HepG2 (cell line): ENCODE results near the gene CTDSPL2. TPM values are rescaled to one million over a fixed set of nuclear protein-coding genes. Genes with fewer than 3 reads are reported as not detected.

Experiments
- CBX2 ChIP-seq, 2 experiments: fragments of 200-600 bp in 1 of 2; sonication (generic); formaldehyde crosslinking in 1 of 2; IDR thresholded peaks; 2 replicates each; pipeline versions ENCODE4 v1.7.0 to v1.8.1; 2018 to 2022; ENCODE audit warnings: low read depth in 2 of 2, low read length in 1 of 2, mild to moderate bottlenecking in 1 of 2, missing genetic modification reagents in 1 of 2
- EED ChIP-seq: sonication (generic); formaldehyde crosslinking; IDR thresholded peaks from 2 replicates; pipeline ENCODE4 v1.5.0; 2020; ENCODE audit warnings: mild to moderate bottlenecking, missing genetic modification reagents
- JUNB ChIP-seq: sonication (generic); formaldehyde crosslinking; IDR thresholded peaks from 2 replicates; pipeline ENCODE4 v1.8.0; 2022; ENCODE audit warnings: missing genetic modification reagents, mild to moderate bottlenecking, borderline replicate concordance
- KDM3A ChIP-seq: IDR thresholded peaks from 2 replicates; pipeline ENCODE4 v1.6.1; 2018; ENCODE audit warnings: low read depth, missing compliant biosample characterization
- NFE2L2 ChIP-seq: fragments of 150-350 bp; IDR thresholded peaks from 2 replicates; pipeline ENCODE4 v1.6.1; 2014; ENCODE audit warnings: low read length
- PRMT3 ChIP-seq: sonication (generic); formaldehyde crosslinking; IDR thresholded peaks from 2 replicates; pipeline ENCODE4 v1.8.1; 2022; ENCODE audit warnings: low read depth, mild to moderate bottlenecking, moderate library complexity, missing genetic modification reagents, borderline replicate concordance
- RFX3 ChIP-seq: IDR thresholded peaks from 2 replicates; pipeline ENCODE4 v1.6.1; 2016; ENCODE audit warnings: missing biosample characterization, missing genetic modification reagents
- SIX1 ChIP-seq: sonication (generic); formaldehyde crosslinking; IDR thresholded peaks from 2 replicates; pipeline ENCODE4 v1.4.0; 2020; ENCODE audit warnings: missing genetic modification reagents, borderline replicate concordance
- SSRP1 ChIP-seq: IDR thresholded peaks from 2 replicates; pipeline ENCODE4 v1.6.1; 2016; ENCODE audit warnings: control low read depth
- STAG1 ChIP-seq: sonication (generic); formaldehyde crosslinking; IDR thresholded peaks from 2 replicates; pipeline ENCODE4 v1.4.0; 2020; ENCODE audit warnings: missing genetic modification reagents
- TEAD3 ChIP-seq: optimal IDR thresholded peaks from 2 replicates; pipeline ENCODE3; 2016; ENCODE audit warnings: borderline replicate concordance
- ZNF296 ChIP-seq: sonication (generic); formaldehyde crosslinking; conservative IDR thresholded peaks from 2 replicates; pipeline ENCODE4 v1.5.0; 2020; ENCODE audit warnings: mild to moderate bottlenecking, missing genetic modification reagents
- ZNF326 ChIP-seq: sonication (generic); formaldehyde crosslinking; IDR thresholded peaks from 2 replicates; pipeline ENCODE4 v1.4.0; 2020; ENCODE audit warnings: missing genetic modification reagents, borderline replicate concordance
- ZNF501 ChIP-seq: sonication (generic); formaldehyde crosslinking; IDR thresholded peaks from 2 replicates; pipeline ENCODE4 v1.5.1; 2020; ENCODE audit warnings: mild to moderate bottlenecking, moderate library complexity, missing genetic modification reagents
- polyA plus RNA-seq, 8 experiments: library from polyadenylated mRNA; depleted of rRNA in 3 of 8; stranded (reverse) in 7 of 8; unstranded in 1 of 8; fragments of >200 nt; fragmentation: Illumina TruSeq in 4 of 8; extraction: Trizol in 4 of 8; gene quantifications; 2 replicates each; pipeline versions ENCODE4 v1.2.1 to v1.2.3, GENCODE V29; 2011 to 2016; ENCODE audit warnings: low read depth in 4 of 8, missing spikeins in 1 of 8, mixed read lengths in 1 of 8; ENCODE audit not compliant: insufficient read depth in 1 of 8
- total RNA-seq, 5 experiments: library from RNA; depleted of rRNA; stranded (reverse); fragments of >200 nt; fragmentation: Illumina TruSeq; extraction: Trizol; gene quantifications; 2 replicates each; pipeline ENCODE4 v1.2.3, GENCODE V29; 2016; ENCODE audit warnings: low read depth in 1 of 5
- TF ChIP-seq, protein P1 (sequence below): sonication (generic); formaldehyde crosslinking; IDR thresholded peaks from 2 replicates; pipeline ENCODE4 v1.4.0; 2020; ENCODE audit warnings: mild to moderate bottlenecking, missing genetic modification reagents
- TF ChIP-seq, protein P2 (sequence below): sonication (generic); formaldehyde crosslinking; IDR thresholded peaks from 2 replicates; pipeline ENCODE4 v1.8.0; 2022; ENCODE audit warnings: missing genetic modification reagents, mild to moderate bottlenecking, moderate library complexity, borderline replicate concordance
- TF ChIP-seq, protein P3 (sequence below), 2 experiments: sonication (generic) in 1 of 2; formaldehyde crosslinking in 1 of 2; IDR thresholded peaks; 2 replicates each; pipeline versions ENCODE4 v1.4.0 to v1.6.1; 2018 to 2020; ENCODE audit warnings: missing genetic modification reagents in 2 of 2, borderline replicate concordance in 1 of 2, low read depth in 1 of 2, mild to moderate bottlenecking in 1 of 2, missing biosample characterization in 1 of 2
- TF ChIP-seq, protein P4 (sequence below): sonication (generic); formaldehyde crosslinking; IDR thresholded peaks from 2 replicates; pipeline ENCODE4 v1.5.0; 2020; ENCODE audit warnings: mild to moderate bottlenecking, missing genetic modification reagents
- TF ChIP-seq, protein P5 (sequence below): sonication (generic); formaldehyde crosslinking; IDR thresholded peaks from 2 replicates; pipeline ENCODE4 v1.5.0; 2020; ENCODE audit warnings: mild to moderate bottlenecking, low read depth, missing genetic modification reagents, borderline replicate concordance

The CTDSPL2 gene
- total and polyA plus RNA-seq, 2 of the 13 experiments (the other 11 are each of a cell fraction or from before 2014, with no cell fraction given) = 37.4 to 56.2 TPM

DNA sequence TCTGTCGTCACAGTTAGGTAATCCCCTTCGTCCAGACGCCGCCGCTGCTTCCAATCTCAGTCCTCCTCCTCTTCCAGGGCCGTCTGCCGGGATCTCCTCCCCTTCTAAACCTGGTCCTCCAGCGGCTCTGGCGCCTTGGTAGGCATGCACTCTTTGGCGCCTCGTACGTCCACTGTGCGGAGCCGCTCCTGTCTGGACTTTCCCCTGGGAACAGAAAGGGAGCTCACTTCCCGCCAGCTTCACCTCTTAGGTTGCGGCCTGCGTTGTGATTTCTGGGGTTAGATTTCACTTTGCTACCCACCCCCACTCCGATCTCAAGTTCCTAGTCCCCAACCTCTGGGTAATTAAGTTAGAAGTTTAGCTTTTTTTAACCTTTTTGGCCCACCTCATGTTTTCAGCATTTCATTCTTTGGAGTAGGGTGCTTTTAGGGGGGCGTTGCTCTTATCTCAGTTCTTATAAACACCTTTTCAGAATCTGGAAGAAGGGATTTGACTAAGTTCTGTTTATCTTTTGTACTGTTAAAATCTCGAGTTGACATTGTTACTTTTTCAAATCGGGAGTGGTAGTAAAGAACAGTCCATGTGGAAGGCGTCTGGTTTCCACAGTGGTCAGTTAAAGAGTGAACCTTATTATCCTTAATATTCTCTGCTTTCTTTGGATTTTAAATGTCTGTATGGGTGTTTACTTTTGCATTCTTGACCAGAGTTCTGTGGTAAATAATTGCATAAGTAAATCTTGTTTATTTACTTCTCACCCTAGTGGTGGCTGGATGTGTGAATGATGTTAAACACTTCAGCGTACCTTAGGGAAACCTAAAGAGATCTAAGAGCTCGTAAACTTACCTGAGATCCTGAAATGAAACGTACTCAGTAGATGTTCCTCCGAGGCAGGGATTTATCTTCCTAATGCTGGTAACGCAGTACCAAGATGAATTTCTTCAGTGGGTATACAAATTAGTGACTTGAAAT lies 611 bp downstream of the CTDSPL2 start (continued):
- TF ChIP-seq KDM3A (CRISPR knock-in tag) = no peak
- TF ChIP-seq ZNF296 (CRISPR knock-in tag) = peak; percentile 76
- no peak for TF ChIP-seq STAG1
- no peak for TF ChIP-seq JUNB (CRISPR knock-in tag)
- TF ChIP-seq, protein P1, sequence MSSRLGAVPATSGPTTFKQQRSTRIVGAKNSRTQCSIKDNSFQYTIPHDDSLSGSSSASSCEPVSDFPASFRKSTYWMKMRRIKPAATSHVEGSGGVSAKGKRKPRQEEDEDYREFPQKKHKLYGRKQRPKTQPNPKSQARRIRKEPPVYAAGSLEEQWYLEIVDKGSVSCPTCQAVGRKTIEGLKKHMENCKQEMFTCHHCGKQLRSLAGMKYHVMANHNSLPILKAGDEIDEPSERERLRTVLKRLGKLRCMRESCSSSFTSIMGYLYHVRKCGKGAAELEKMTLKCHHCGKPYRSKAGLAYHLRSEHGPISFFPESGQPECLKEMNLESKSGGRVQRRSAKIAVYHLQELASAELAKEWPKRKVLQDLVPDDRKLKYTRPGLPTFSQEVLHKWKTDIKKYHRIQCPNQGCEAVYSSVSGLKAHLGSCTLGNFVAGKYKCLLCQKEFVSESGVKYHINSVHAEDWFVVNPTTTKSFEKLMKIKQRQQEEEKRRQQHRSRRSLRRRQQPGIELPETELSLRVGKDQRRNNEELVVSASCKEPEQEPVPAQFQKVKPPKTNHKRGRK (CRISPR knock-in tag) = no peak
- no peak for TF ChIP-seq ZNF326 (CRISPR knock-in tag)
- TF ChIP-seq SIX1 (CRISPR knock-in tag) = no peak; the same call in 1 of the 2 replicates
- TF ChIP-seq, protein P2, sequence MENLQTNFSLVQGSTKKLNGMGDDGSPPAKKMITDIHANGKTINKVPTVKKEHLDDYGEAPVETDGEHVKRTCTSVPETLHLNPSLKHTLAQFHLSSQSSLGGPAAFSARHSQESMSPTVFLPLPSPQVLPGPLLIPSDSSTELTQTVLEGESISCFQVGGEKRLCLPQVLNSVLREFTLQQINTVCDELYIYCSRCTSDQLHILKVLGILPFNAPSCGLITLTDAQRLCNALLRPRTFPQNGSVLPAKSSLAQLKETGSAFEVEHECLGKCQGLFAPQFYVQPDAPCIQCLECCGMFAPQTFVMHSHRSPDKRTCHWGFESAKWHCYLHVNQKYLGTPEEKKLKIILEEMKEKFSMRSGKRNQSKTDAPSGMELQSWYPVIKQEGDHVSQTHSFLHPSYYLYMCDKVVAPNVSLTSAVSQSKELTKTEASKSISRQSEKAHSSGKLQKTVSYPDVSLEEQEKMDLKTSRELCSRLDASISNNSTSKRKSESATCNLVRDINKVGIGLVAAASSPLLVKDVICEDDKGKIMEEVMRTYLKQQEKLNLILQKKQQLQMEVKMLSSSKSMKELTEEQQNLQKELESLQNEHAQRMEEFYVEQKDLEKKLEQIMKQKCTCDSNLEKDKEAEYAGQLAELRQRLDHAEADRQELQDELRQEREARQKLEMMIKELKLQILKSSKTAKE = no peak
- TF ChIP-seq, protein P3, sequence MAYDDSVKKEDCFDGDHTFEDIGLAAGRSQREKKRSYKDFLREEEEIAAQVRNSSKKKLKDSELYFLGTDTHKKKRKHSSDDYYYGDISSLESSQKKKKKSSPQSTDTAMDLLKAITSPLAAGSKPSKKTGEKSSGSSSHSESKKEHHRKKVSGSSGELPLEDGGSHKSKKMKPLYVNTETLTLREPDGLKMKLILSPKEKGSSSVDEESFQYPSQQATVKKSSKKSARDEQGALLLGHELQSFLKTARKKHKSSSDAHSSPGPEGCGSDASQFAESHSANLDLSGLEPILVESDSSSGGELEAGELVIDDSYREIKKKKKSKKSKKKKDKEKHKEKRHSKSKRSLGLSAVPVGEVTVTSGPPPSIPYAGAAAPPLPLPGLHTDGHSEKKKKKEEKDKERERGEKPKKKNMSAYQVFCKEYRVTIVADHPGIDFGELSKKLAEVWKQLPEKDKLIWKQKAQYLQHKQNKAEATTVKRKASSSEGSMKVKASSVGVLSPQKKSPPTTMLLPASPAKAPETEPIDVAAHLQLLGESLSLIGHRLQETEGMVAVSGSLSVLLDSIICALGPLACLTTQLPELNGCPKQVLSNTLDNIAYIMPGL (CRISPR knock-in tag; IDR thresholded peaks at IDR 0.05; ENCODE audit: borderline replicate concordance in 1 of 2, low read depth in 1 of 2) = peak in 1 of 2 experiments; percentile 25; a peak in 1 of 4 replicates
- peak; percentile 89 for TF ChIP-seq ZNF501
- TF ChIP-seq EED (CRISPR knock-in tag) = no peak
- TF ChIP-seq, protein P4, sequence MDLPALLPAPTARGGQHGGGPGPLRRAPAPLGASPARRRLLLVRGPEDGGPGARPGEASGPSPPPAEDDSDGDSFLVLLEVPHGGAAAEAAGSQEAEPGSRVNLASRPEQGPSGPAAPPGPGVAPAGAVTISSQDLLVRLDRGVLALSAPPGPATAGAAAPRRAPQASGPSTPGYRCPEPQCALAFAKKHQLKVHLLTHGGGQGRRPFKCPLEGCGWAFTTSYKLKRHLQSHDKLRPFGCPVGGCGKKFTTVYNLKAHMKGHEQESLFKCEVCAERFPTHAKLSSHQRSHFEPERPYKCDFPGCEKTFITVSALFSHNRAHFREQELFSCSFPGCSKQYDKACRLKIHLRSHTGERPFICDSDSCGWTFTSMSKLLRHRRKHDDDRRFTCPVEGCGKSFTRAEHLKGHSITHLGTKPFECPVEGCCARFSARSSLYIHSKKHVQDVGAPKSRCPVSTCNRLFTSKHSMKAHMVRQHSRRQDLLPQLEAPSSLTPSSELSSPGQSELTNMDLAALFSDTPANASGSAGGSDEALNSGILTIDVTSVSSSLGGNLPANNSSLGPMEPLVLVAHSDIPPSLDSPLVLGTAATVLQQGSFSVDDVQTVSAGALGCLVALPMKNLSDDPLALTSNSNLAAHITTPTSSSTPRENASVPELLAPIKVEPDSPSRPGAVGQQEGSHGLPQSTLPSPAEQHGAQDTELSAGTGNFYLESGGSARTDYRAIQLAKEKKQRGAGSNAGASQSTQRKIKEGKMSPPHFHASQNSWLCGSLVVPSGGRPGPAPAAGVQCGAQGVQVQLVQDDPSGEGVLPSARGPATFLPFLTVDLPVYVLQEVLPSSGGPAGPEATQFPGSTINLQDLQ (CRISPR knock-in tag) = peak; percentile 84; the same call in 1 of the 2 replicates
- TF ChIP-seq NFE2L2 = no peak
- TF ChIP-seq, protein P5, sequence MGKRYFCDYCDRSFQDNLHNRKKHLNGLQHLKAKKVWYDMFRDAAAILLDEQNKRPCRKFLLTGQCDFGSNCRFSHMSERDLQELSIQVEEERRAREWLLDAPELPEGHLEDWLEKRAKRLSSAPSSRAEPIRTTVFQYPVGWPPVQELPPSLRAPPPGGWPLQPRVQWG = no peak
- no peak for TF ChIP-seq CBX2 (IDR thresholded peaks at IDR 0.05; ENCODE audit: low read depth, low read length)
- TF ChIP-seq CBX2 (CRISPR knock-in tag; IDR thresholded peaks at IDR 0.05; ENCODE audit: low read depth) = no peak
- TF ChIP-seq RFX3 (CRISPR knock-in tag) = no peak
- no peak for TF ChIP-seq SSRP1 (CRISPR knock-in tag)
- no peak for TF ChIP-seq TEAD3 (CRISPR knock-in tag)
- TF ChIP-seq PRMT3 (CRISPR knock-in tag) = no peak
